ENCODE data around the gene PCDHGA6.

PCDHGA6 gene

DNA sequence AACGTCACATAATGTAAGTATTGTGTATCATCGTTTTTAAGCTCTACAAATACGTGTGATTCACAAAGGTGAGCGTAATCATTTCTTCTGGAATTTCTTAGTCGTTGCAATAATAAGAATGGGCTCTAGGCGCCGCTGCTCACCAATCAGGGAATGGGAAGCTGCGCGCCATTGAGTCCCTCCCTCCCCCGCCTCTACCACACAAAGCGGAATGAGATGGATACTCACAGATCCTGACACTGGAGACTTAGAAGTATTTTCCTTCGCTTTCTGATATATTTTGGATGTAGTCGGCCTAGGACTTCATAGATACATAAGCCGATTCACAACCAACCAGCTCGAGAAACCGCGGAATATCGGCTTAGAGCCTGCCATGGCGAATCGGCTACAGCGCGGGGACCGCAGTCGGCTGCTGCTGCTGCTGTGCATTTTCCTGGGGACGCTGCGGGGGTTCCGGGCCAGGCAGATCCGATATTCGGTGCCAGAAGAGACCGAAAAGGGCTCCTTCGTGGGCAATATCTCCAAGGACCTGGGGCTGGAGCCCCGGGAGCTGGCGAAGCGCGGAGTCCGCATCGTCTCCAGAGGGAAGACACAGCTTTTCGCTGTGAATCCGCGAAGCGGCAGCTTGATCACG, 47.3 kb downstream of the PCDHGA6 start, which contains the start of gene PCDHGA11 (continued):
- TF ChIP-seq ZEB2 (tag by site-specific recombination; IDR thresholded peaks at IDR 0.05): 0 out of 2 replicates have a peak, but pooled peaks have one; percentile 21
- TF ChIP-seq ZNF10 (tag by site-specific recombination; IDR thresholded peaks at IDR 0.05): peak; percentile 60; the same call in 1 of the 2 replicates
- TF ChIP-seq, protein P1, sequence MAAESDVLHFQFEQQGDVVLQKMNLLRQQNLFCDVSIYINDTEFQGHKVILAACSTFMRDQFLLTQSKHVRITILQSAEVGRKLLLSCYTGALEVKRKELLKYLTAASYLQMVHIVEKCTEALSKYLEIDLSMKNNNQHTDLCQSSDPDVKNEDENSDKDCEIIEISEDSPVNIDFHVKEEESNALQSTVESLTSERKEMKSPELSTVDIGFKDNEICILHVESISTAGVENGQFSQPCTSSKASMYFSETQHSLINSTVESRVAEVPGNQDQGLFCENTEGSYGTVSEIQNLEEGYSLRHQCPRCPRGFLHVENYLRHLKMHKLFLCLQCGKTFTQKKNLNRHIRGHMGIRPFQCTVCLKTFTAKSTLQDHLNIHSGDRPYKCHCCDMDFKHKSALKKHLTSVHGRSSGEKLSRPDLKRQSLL (tag by site-specific recombination; IDR thresholded peaks at IDR 0.05): no peak
- 0 out of 2 replicates have a peak, but pooled peaks have one; percentile 3 for TF ChIP-seq PATZ1 (tag by site-specific recombination; IDR thresholded peaks at IDR 0.05)
- TF ChIP-seq ZBTB17 (tag by site-specific recombination; IDR thresholded peaks at IDR 0.05): peak; percentile 81
- TF ChIP-seq ZNF600 (tag by site-specific recombination; IDR thresholded peaks at IDR 0.05): peak; percentile 41; the same call in 1 of the 2 replicates
- TF ChIP-seq ZFP69B (tag by site-specific recombination; IDR thresholded peaks at IDR 0.05): peak; percentile 37; the same call in 1 of the 2 replicates
- TF ChIP-seq ZNF140 (tag by site-specific recombination; IDR thresholded peaks at IDR 0.05): peak; percentile 54; the same call in 1 of the 2 replicates
- TF ChIP-seq, protein P2, sequence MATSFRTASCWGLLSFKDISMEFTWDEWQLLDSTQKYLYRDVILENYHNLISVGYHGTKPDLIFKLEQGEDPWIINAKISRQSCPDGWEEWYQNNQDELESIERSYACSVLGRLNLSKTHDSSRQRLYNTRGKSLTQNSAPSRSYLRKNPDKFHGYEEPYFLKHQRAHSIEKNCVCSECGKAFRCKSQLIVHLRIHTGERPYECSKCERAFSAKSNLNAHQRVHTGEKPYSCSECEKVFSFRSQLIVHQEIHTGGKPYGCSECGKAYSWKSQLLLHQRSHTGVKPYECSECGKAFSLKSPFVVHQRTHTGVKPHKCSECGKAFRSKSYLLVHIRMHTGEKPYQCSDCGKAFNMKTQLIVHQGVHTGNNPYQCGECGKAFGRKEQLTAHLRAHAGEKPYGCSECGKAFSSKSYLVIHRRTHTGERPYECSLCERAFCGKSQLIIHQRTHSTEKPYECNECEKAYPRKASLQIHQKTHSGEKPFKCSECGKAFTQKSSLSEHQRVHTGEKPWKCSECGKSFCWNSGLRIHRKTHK (tag by site-specific recombination; IDR thresholded peaks at IDR 0.05): no peak
- no peak for TF ChIP-seq ZNF350 (tag by site-specific recombination; IDR thresholded peaks at IDR 0.05)
- TF ChIP-seq MEIS1 (CRISPR knock-in tag; IDR thresholded peaks at IDR 0.05; ENCODE audit: borderline replicate concordance): no peak
- peak; percentile 30; the same call in 1 of the 2 replicates for TF ChIP-seq ZIC2 (tag by site-specific recombination; IDR thresholded peaks at IDR 0.05)
- TF ChIP-seq, protein P3, sequence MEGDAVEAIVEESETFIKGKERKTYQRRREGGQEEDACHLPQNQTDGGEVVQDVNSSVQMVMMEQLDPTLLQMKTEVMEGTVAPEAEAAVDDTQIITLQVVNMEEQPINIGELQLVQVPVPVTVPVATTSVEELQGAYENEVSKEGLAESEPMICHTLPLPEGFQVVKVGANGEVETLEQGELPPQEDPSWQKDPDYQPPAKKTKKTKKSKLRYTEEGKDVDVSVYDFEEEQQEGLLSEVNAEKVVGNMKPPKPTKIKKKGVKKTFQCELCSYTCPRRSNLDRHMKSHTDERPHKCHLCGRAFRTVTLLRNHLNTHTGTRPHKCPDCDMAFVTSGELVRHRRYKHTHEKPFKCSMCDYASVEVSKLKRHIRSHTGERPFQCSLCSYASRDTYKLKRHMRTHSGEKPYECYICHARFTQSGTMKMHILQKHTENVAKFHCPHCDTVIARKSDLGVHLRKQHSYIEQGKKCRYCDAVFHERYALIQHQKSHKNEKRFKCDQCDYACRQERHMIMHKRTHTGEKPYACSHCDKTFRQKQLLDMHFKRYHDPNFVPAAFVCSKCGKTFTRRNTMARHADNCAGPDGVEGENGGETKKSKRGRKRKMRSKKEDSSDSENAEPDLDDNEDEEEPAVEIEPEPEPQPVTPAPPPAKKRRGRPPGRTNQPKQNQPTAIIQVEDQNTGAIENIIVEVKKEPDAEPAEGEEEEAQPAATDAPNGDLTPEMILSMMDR (tag by site-specific recombination; IDR thresholded peaks at IDR 0.05): peak; percentile 59
- no peak for TF ChIP-seq ZNF785 (tag by site-specific recombination; IDR thresholded peaks at IDR 0.05)
- TF ChIP-seq ZNF341 (tag by site-specific recombination; IDR thresholded peaks at IDR 0.05; ENCODE audit: low read depth): peak; percentile 35; the same call in 1 of the 2 replicates
- TF ChIP-seq ZBTB20 (tag by site-specific recombination; IDR thresholded peaks at IDR 0.05): peak; percentile 22; the same call in 1 of the 2 replicates
- TF ChIP-seq, protein P4, sequence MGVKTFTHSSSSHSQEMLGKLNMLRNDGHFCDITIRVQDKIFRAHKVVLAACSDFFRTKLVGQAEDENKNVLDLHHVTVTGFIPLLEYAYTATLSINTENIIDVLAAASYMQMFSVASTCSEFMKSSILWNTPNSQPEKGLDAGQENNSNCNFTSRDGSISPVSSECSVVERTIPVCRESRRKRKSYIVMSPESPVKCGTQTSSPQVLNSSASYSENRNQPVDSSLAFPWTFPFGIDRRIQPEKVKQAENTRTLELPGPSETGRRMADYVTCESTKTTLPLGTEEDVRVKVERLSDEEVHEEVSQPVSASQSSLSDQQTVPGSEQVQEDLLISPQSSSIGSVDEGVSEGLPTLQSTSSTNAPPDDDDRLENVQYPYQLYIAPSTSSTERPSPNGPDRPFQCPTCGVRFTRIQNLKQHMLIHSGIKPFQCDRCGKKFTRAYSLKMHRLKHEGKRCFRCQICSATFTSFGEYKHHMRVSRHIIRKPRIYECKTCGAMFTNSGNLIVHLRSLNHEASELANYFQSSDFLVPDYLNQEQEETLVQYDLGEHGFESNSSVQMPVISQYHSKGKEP (tag by site-specific recombination; IDR thresholded peaks at IDR 0.05): 0 out of 2 replicates have a peak, but pooled peaks have one; percentile 31
- TF ChIP-seq ZNF501 (tag by site-specific recombination; IDR thresholded peaks at IDR 0.05): 0 out of 2 replicates have a peak, but pooled peaks have one; percentile 20
- peak; percentile 70 for TF ChIP-seq ZNF2 (tag by site-specific recombination; IDR thresholded peaks at IDR 0.05)
- 0 out of 2 replicates have a peak, but pooled peaks have one; percentile 20 for TF ChIP-seq ZNF335 (tag by site-specific recombination; conservative IDR thresholded peaks at IDR 0.05)
- TF ChIP-seq, protein P5, sequence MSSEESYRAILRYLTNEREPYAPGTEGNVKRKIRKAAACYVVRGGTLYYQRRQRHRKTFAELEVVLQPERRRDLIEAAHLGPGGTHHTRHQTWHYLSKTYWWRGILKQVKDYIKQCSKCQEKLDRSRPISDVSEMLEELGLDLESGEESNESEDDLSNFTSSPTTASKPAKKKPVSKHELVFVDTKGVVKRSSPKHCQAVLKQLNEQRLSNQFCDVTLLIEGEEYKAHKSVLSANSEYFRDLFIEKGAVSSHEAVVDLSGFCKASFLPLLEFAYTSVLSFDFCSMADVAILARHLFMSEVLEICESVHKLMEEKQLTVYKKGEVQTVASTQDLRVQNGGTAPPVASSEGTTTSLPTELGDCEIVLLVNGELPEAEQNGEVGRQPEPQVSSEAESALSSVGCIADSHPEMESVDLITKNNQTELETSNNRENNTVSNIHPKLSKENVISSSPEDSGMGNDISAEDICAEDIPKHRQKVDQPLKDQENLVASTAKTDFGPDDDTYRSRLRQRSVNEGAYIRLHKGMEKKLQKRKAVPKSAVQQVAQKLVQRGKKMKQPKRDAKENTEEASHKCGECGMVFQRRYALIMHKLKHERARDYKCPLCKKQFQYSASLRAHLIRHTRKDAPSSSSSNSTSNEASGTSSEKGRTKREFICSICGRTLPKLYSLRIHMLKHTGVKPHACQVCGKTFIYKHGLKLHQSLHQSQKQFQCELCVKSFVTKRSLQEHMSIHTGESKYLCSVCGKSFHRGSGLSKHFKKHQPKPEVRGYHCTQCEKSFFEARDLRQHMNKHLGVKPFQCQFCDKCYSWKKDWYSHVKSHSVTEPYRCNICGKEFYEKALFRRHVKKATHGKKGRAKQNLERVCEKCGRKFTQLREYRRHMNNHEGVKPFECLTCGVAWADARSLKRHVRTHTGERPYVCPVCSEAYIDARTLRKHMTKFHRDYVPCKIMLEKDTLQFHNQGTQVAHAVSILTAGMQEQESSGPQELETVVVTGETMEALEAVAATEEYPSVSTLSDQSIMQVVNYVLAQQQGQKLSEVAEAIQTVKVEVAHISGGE (tag by site-specific recombination; conservative IDR thresholded peaks at IDR 0.05; ENCODE audit: low read depth): no peak
- 0 out of 2 replicates have a peak, but pooled peaks have one; percentile 29 for TF ChIP-seq ZNF626 (tag by site-specific recombination; IDR thresholded peaks at IDR 0.05)
- no peak for TF ChIP-seq HOXC10 (CRISPR knock-in tag; IDR thresholded peaks at IDR 0.05)
- TF ChIP-seq GLIS2 (tag by site-specific recombination; IDR thresholded peaks at IDR 0.05): peak; percentile 51; the same call in 1 of the 2 replicates
- no peak for TF ChIP-seq ZNF362 (tag by site-specific recombination; IDR thresholded peaks at IDR 0.05)
- no peak for TF ChIP-seq KLF16 (tag by site-specific recombination; IDR thresholded peaks at IDR 0.05)
- TF ChIP-seq MYNN (tag by site-specific recombination; IDR thresholded peaks at IDR 0.05; ENCODE audit: borderline replicate concordance): no peak

Measured in HEK293 (cell line).